Endothelial cell of umbilical vein (primary cell): ENCODE measurements around the gene PARD3B. TPM values are rescaled to one million over a fixed set of nuclear protein-coding genes. Genes with fewer than 3 reads are reported as not detected.

Experiments used
- BruUV-seq: library from RNA; stranded (reverse); fragments of 400-500 nt; replicated peaks from 2 replicates; lab custom pipeline; 2021; lab: Mats Ljungman, UMichigan
- CTCF ChIA-PET: fragments of 300-600, 350-600 bp; sonication (Branson Sonifier 250); formaldehyde crosslinking; loops from one replicate; lab custom pipeline; 2021; ENCODE audit warnings: antibody characterized with exemption, inconsistent platforms; lab: Charles Lee
- POLR2A ChIA-PET: fragments of 300-600, 350-600 bp; sonication (Branson Sonifier 250); formaldehyde crosslinking; loops from one replicate; lab custom pipeline; 2021; ENCODE audit warnings: antibody characterized with exemption, inconsistent platforms; lab: Charles Lee
- DNase-seq: peaks from one replicate; pipeline ENCODE4 v3.0.0-alpha.2; 2011; ENCODE audit warnings: low read depth, low spot score
- FAIRE-seq: peaks from 2 replicates; lab custom pipeline; 2011; peaks lifted over from hg19 to GRCh38; lab: Jason Lieb, UNC
- H2AFZ ChIP-seq: 2 replicates; pipeline ENCODE4 v1.6.0; 2012; ENCODE audit warnings: low read depth, low read length, control low read depth, inconsistent platforms
- H3K27ac ChIP-seq: 2 replicates; pipeline ENCODE4 v1.5.1; 2011; ENCODE audit warnings: low read depth, mild to moderate bottlenecking, control low read depth, low read length, moderate library complexity; ENCODE audit not compliant: insufficient read depth
- H3K27me3 ChIP-seq, 2 experiments: 2 replicates each; pipeline versions ENCODE4 v1.6.0 to v1.6.1; 2011; ENCODE audit warnings: low read length in 2 of 2, mixed read lengths in 1 of 2; ENCODE audit not compliant: control insufficient read depth in 2 of 2, insufficient read depth in 2 of 2
- H3K36me3 ChIP-seq, 2 experiments: 2 replicates in 1 of 2; 3 replicates in 1 of 2; pipeline ENCODE4 v1.5.1; 2011; ENCODE audit warnings: low read length in 2 of 2, mild to moderate bottlenecking in 1 of 2, moderate library complexity in 1 of 2; ENCODE audit not compliant: control insufficient read depth in 2 of 2, insufficient read depth in 2 of 2; ENCODE audit errors: extremely low read depth in 1 of 2
- H3K4me1 ChIP-seq: 3 replicates; pipeline ENCODE4 v1.5.1; 2011; ENCODE audit warnings: mild to moderate bottlenecking, low read length; ENCODE audit not compliant: control insufficient read depth, insufficient read depth; ENCODE audit errors: extremely low read depth
- H3K4me2 ChIP-seq: 2 replicates; pipeline ENCODE4 v1.6.1; 2011; ENCODE audit warnings: low read length, control low read depth, mixed read lengths; ENCODE audit not compliant: insufficient read depth
- H3K4me3 ChIP-seq, 3 experiments: fragments of 200-600 bp in 1 of 3; sonication (generic), shearing (Covaris generic) in 1 of 3; replicated peaks in 1 of 3; 2 replicates each; pipeline ENCODE4 v1.5.1; 2011 to 2016; ENCODE audit warnings: control low read depth in 3 of 3, low read length in 3 of 3, mild to moderate bottlenecking in 2 of 3, inconsistent platforms in 1 of 3, low read depth in 1 of 3, moderate library complexity in 1 of 3; ENCODE audit not compliant: insufficient read depth in 1 of 3
- H3K79me2 ChIP-seq: 2 replicates; pipeline ENCODE4 v1.6.0; 2012; ENCODE audit warnings: low read length, inconsistent platforms; ENCODE audit not compliant: control insufficient read depth, insufficient read depth
- H3K9ac ChIP-seq: replicated peaks from 2 replicates; pipeline ENCODE3; 2011; ENCODE audit warnings: low read length, control low read depth; ENCODE audit not compliant: insufficient read depth; ENCODE audit errors: extremely low read depth
- H3K9me1 ChIP-seq: replicated peaks from 3 replicates; pipeline ENCODE4 v1.6.0; 2011; ENCODE audit warnings: mild to moderate bottlenecking, low read length; ENCODE audit not compliant: control insufficient read depth, insufficient read depth; ENCODE audit errors: extremely low read depth
- H3K9me3 ChIP-seq: replicated peaks from 2 replicates; pipeline ENCODE4 v1.5.1; 2012; ENCODE audit warnings: low read length, inconsistent platforms; ENCODE audit not compliant: control insufficient read depth, insufficient read depth
- H4K20me1 ChIP-seq: replicated peaks from 2 replicates; pipeline ENCODE3; 2011; ENCODE audit warnings: mild to moderate bottlenecking, low read length; ENCODE audit not compliant: control insufficient read depth, insufficient read depth; ENCODE audit errors: extremely low read depth
- EZH2 ChIP-seq: IDR thresholded peaks from 2 replicates; pipeline ENCODE4 v1.6.1; 2012; ENCODE audit warnings: borderline replicate concordance, low read depth, mild to moderate bottlenecking, moderate library complexity, low read length, inconsistent platforms; ENCODE audit not compliant: severe bottlenecking
- FOS ChIP-seq: IDR thresholded peaks from 2 replicates; pipeline ENCODE4 v1.6.1; 2011; ENCODE audit warnings: mild to moderate bottlenecking, low read length, moderate library complexity, borderline replicate concordance; ENCODE audit not compliant: insufficient read depth
- GATA2 ChIP-seq: IDR thresholded peaks from 2 replicates; pipeline ENCODE4 v1.7.0; 2011; ENCODE audit warnings: low read depth, mild to moderate bottlenecking, moderate library complexity, mixed read lengths, low read length; ENCODE audit not compliant: insufficient read length, insufficient read depth
- JUN ChIP-seq: IDR thresholded peaks from 2 replicates; pipeline ENCODE4 v1.6.1; 2011; ENCODE audit warnings: borderline replicate concordance, low read depth; ENCODE audit not compliant: insufficient read length, insufficient read depth
- MYC ChIP-seq: IDR thresholded peaks from one replicate; pipeline ENCODE4 v1.6.1; 2011; ENCODE audit warnings: mild to moderate bottlenecking, low read depth, low read length
- POLR2A ChIP-seq: IDR thresholded peaks from 2 replicates; pipeline ENCODE4 v1.6.1; 2012; ENCODE audit warnings: low read depth, mild to moderate bottlenecking, control low read depth, low read length
- POLR2AphosphoS5 ChIP-seq: IDR thresholded peaks from 2 replicates; pipeline ENCODE4 v1.6.1; 2012; ENCODE audit warnings: low read depth, mild to moderate bottlenecking, control low read depth, low read length, moderate library complexity; ENCODE audit not compliant: insufficient read depth
- dilution Hi-C: fragments of 300-500 bp; cut with MboI; formaldehyde crosslinking; loops from one replicate; pipeline ENCODE4 v1.15.0; 2019; ENCODE audit warnings: low sequenced_read_pairs; ENCODE audit not compliant: extremely low pct_ligation_motif_present
- intact Hi-C: fragments of 100-400 bp; cut with micrococcal nuclease; formaldehyde crosslinking; loops from one replicate; pipeline ENCODE4 v1.10.0; 2022
- polyA plus RNA-seq, 4 experiments: library from polyadenylated mRNA; depleted of rRNA in 3 of 4; stranded (reverse) in 3 of 4; unstranded in 1 of 4; fragments of >200 nt; gene quantifications; 2 replicates each; pipeline versions ENCODE4 v1.2.1 to v1.2.3, GENCODE V29; 2011 to 2012; ENCODE audit warnings: missing spikeins in 1 of 4
- total RNA-seq: library from RNA; stranded (reverse); gene quantifications from 2 replicates; pipeline ENCODE4 v1.2.3, GENCODE V29; 2021
- TF ChIP-seq, protein P1 (sequence below): IDR thresholded peaks from 2 replicates; pipeline ENCODE4 v1.6.1; 2011; ENCODE audit not compliant: insufficient read depth, insufficient read length
- TF ChIP-seq, protein P2 (sequence below), 2 donors: IDR thresholded peaks; 1 replicate in 1 of 2; 2 replicates in 1 of 2; pipeline ENCODE4 v1.5.1; 2011; ENCODE audit warnings: low read length in 2 of 2, mild to moderate bottlenecking in 2 of 2, moderate library complexity in 2 of 2, control low read depth in 1 of 2, inconsistent platforms in 1 of 2, low read depth in 1 of 2; ENCODE audit not compliant: insufficient read depth in 1 of 2; ENCODE audit errors: extremely low read depth in 1 of 2

Gene PARD3B
- total and polyA plus RNA-seq, 2 donors (not counting 3 experiments of a cell fraction or from before 2014, with no cell fraction given): 2.2 to 30.9 TPM

DNA sequence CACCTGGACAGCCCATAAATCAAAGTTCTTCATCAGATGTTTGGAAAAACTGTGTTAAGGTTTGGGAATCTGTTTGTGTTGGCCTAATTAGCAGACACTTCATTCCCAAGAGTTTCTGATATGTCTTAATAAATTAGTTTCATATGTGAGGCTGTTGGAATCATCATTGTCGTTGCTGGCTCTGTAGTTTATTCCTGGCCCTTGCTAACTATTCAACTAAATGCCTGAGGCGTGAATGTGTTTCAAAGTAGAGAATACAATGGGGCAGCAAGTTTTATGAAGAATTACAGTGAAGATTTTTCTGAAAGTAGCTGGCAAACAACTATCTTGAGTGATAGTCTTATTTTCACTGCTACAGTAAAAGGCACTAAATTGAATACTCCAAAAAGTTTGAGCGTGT is 141.1 kb downstream of the PARD3B start:
- TF ChIP-seq GATA2 (no peak), JUN (no peak), FOS (no peak), POLR2A (no peak), POLR2AphosphoS5 (no peak), EZH2 (no peak), MYC (no peak)
- TF ChIP-seq, protein P1, sequence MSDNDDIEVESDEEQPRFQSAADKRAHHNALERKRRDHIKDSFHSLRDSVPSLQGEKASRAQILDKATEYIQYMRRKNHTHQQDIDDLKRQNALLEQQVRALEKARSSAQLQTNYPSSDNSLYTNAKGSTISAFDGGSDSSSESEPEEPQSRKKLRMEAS: no peak
- TF ChIP-seq, protein P2, sequence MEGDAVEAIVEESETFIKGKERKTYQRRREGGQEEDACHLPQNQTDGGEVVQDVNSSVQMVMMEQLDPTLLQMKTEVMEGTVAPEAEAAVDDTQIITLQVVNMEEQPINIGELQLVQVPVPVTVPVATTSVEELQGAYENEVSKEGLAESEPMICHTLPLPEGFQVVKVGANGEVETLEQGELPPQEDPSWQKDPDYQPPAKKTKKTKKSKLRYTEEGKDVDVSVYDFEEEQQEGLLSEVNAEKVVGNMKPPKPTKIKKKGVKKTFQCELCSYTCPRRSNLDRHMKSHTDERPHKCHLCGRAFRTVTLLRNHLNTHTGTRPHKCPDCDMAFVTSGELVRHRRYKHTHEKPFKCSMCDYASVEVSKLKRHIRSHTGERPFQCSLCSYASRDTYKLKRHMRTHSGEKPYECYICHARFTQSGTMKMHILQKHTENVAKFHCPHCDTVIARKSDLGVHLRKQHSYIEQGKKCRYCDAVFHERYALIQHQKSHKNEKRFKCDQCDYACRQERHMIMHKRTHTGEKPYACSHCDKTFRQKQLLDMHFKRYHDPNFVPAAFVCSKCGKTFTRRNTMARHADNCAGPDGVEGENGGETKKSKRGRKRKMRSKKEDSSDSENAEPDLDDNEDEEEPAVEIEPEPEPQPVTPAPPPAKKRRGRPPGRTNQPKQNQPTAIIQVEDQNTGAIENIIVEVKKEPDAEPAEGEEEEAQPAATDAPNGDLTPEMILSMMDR (IDR thresholded peaks at IDR 0.05; ENCODE audit: extremely low read depth in 1 of 2, insufficient read depth in 1 of 2, low read depth in 1 of 2, low read length in 2 of 2): no peak
- H3K36me3 ChIP-seq: no peaks in the 10 kb centered on the region
- H2AFZ ChIP-seq: no peak overlapping the region
- intact Hi-C loops: no loop called here
- ChIA-PET CTCF (no interaction called here), POLR2A (no interaction called here)
- H3K4me1 ChIP-seq: peaks cover 2% of the 10 kb centered on the region
- FAIRE-seq: no peak
- no peaks in the 10 kb centered on the region for H3K79me2 ChIP-seq
- no peak overlapping the region for H3K4me2 ChIP-seq
- H3K27me3 ChIP-seq: no peaks in the 10 kb centered on the region
- no peaks in the 10 kb centered on the region for H3K9me1 ChIP-seq
- no peaks in the 10 kb centered on the region for H4K20me1 ChIP-seq
- no peak overlapping the region for H3K9ac ChIP-seq
- no TSS peak for BruUV-seq
- no peak overlapping the region for H3K27ac ChIP-seq
- H3K4me3 ChIP-seq: no peak overlapping the region
- DNase-seq: no peak
- dilution Hi-C loops: no loop called here
- no peaks in the 10 kb centered on the region for H3K9me3 ChIP-seq
